Naive thymus-derived CD4-positive, alpha-beta T cell (primary cell): ENCODE results near the gene TUSC7. TPM values are rescaled to one million over a fixed set of nuclear protein-coding genes. Genes with fewer than 3 reads are reported as not detected.

Experiments used
- ATAC-seq: fragments of 150-1000 bp; cut with Tn5 transposase; 2 replicates; pipeline ENCODE4 v1.10.0; 2021; ENCODE audit warnings: mild to moderate bottlenecking, moderate library complexity
- CTCF ChIA-PET: fragments of 350-600 bp; sonication (Branson Sonifier 250); formaldehyde crosslinking; loops from one replicate; lab custom pipeline; 2021; ENCODE audit warnings: antibody characterized with exemption; lab: Charles Lee
- POLR2A ChIA-PET: fragments of 350-600 bp; sonication (Branson Sonifier 250); formaldehyde crosslinking; loops from one replicate; lab custom pipeline; 2021; ENCODE audit warnings: antibody characterized with exemption, inconsistent platforms; lab: Charles Lee
- DNase-seq, 9 donors: peaks; one replicate each; pipeline versions ENCODE4 v3.0.0 to v3.0.0-alpha.2; 2020 to 2022; ENCODE audit warnings: mixed read lengths in 1 of 9
- H3K27ac ChIP-seq: one replicate; pipeline ENCODE4 v1.7.0; 2013; ENCODE audit warnings: mild to moderate bottlenecking, low read depth, low read length, moderate library complexity
- H3K27me3 ChIP-seq, 2 donors: one replicate each; pipeline ENCODE4 v1.7.0; 2013; ENCODE audit warnings: low read length in 2 of 2, mild to moderate bottlenecking in 2 of 2, moderate library complexity in 2 of 2; ENCODE audit not compliant: control insufficient read depth in 2 of 2, insufficient read depth in 2 of 2
- H3K36me3 ChIP-seq, 3 experiments: 1 replicate in 2 of 3; 2 replicates in 1 of 3; pipeline ENCODE4 v1.7.0; 2013; ENCODE audit warnings: low read length in 3 of 3, mild to moderate bottlenecking in 3 of 3, moderate library complexity in 1 of 3; ENCODE audit not compliant: insufficient read depth in 3 of 3, control insufficient read depth in 2 of 3
- H3K4me1 ChIP-seq, 2 donors: one replicate each; pipeline ENCODE4 v1.7.0; 2013; ENCODE audit warnings: low read length in 2 of 2, mild to moderate bottlenecking in 2 of 2, moderate library complexity in 1 of 2; ENCODE audit not compliant: control insufficient read depth in 2 of 2, insufficient read depth in 2 of 2
- H3K4me3 ChIP-seq: 2 replicates; pipeline ENCODE4 v1.7.0; 2013; ENCODE audit warnings: mild to moderate bottlenecking, low read length
- H3K9me3 ChIP-seq, 3 experiments: 1 replicate in 2 of 3; 2 replicates in 1 of 3; pipeline ENCODE4 v1.7.0; 2013; ENCODE audit warnings: low read length in 3 of 3; ENCODE audit not compliant: control insufficient read depth in 2 of 3
- H3K27ac Mint-ChIP-seq, 9 donors: one replicate each; pipeline ENCODE4 v1.8.0; 2020 to 2022; ENCODE audit warnings: mixed read lengths in 9 of 9, mild to moderate bottlenecking in 8 of 9, moderate library complexity in 5 of 9, inconsistent platforms in 2 of 9
- H3K27me3 Mint-ChIP-seq, 5 donors: one replicate each; pipeline ENCODE4 v1.8.0; 2021 to 2022; ENCODE audit warnings: mixed read lengths in 5 of 5, mild to moderate bottlenecking in 1 of 5
- H3K36me3 Mint-ChIP-seq, 5 donors: one replicate each; pipeline ENCODE4 v1.8.0; 2020 to 2022; ENCODE audit warnings: mixed read lengths in 5 of 5, mild to moderate bottlenecking in 3 of 5, inconsistent platforms in 1 of 5
- H3K4me1 Mint-ChIP-seq, 7 donors: one replicate each; pipeline ENCODE4 v1.8.0; 2020 to 2022; ENCODE audit warnings: mixed read lengths in 7 of 7, mild to moderate bottlenecking in 3 of 7, inconsistent platforms in 1 of 7
- H3K4me3 Mint-ChIP-seq, 10 donors: one replicate each; pipeline ENCODE4 v1.8.0; 2020 to 2022; ENCODE audit warnings: mild to moderate bottlenecking in 10 of 10, mixed read lengths in 10 of 10, moderate library complexity in 6 of 10, inconsistent platforms in 2 of 10
- H3K9me3 Mint-ChIP-seq, 11 donors: one replicate each; pipeline ENCODE4 v1.8.0; 2020 to 2022; ENCODE audit warnings: mixed read lengths in 11 of 11, mild to moderate bottlenecking in 4 of 11, inconsistent platforms in 1 of 11, moderate library complexity in 1 of 11
- intact Hi-C, 2 donors: fragments of 100-400 bp; cut with micrococcal nuclease; formaldehyde crosslinking; loops; one replicate each; pipeline ENCODE4 v1.15.1; 2023
- polyA plus RNA-seq, 2 donors: library from polyadenylated mRNA; unstranded; fragments of 300-500 nt; fragmentation: Illumina TruSeq; gene quantifications; one replicate each; pipeline ENCODE4 v1.2.3, GENCODE V29; 2021
- total RNA-seq, 6 experiments: library from RNA in 5 of 6; stranded (reverse) in 5 of 6; gene quantifications; 1 replicate in 5 of 6; 2 replicates in 1 of 6; pipeline ENCODE4 v1.2.3 and lab custom pipeline; 2021 to 2026

The TUSC7 gene
- total and polyA plus RNA-seq, 7 experiments from 2014 or later = not detected

DNA sequence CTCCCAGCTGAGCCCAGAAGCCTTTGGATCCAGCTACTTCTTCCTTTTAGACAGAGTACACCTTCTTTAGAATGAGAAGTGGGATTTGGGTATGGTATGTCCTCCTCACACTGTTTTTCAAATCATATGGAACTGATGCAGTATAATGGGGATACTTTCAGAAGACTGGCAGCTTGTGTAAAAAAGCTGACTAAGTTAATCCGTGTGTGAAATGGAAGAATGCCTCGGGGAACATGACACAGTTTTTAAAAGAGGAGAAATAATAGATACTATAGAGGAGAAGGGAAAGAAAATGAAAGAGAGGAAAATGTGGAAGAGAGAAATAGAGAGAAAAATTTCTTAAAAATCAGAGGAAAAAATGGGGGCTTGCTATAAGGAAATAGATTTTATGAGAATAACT, 47.7 kb downstream of the TUSC7 start:
- no peaks in the 10 kb centered on the region for H3K4me1 Mint-ChIP-seq
- H3K36me3 Mint-ChIP-seq = no peaks in the 10 kb centered on the region
- no peaks in the 10 kb centered on the region for H3K27me3 Mint-ChIP-seq
- intact Hi-C loops = no loop called here
- Histone ChIP-seq H3K27me3 (no peaks in the 10 kb centered on the region), H3K36me3 (no peaks in the 10 kb centered on the region), H3K9me3 (no peaks in the 10 kb centered on the region), H3K4me1 (no peaks in the 10 kb centered on the region), H3K4me3 (no peak overlapping the region), H3K27ac (no peak overlapping the region)
- H3K4me3 Mint-ChIP-seq = no peak overlapping the region
- POLR2A ChIA-PET = no interaction called here
- DNase-seq (no peak), ATAC-seq (no peak)
- CTCF ChIA-PET = no interaction called here
- H3K27ac Mint-ChIP-seq = no peak overlapping the region
- H3K9me3 Mint-ChIP-seq = peaks cover 0 to 3% (median 0%) of the 10 kb centered on the region in 11 donors

DNA sequence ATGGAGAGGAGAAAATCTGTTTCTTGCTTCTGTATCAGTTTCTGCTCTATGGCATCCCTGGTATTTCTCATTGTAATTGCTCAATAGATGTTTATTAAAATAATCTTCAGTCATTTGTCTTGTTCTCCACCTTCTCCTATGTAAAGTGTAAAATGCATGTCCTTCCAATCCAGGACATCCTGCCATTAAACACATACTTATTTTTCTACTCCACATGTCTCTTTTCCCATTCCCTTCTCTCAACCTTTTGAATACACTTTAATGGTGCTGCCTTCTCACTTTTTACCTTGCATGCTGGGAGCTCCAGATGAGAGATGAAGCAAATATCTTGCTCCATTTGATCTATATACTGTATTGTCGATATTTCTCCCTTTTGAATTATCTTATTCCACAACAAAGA, 49.7 kb downstream of the TUSC7 start:
- no peak overlapping the region for H3K4me3 Mint-ChIP-seq
- no peaks in the 10 kb centered on the region for H3K4me1 ChIP-seq
- H3K9me3 Mint-ChIP-seq = peaks cover 0 to 3% (median 0%) of the 10 kb centered on the region in 11 donors
- H3K27me3 ChIP-seq = no peaks in the 10 kb centered on the region
- H3K36me3 Mint-ChIP-seq = no peaks in the 10 kb centered on the region
- H3K27ac Mint-ChIP-seq = no peak overlapping the region
- H3K36me3 ChIP-seq = no peaks in the 10 kb centered on the region
- no peaks in the 10 kb centered on the region for H3K9me3 ChIP-seq
- DNase-seq (no peak), ATAC-seq (no peak)
- no peak overlapping the region for H3K4me3 ChIP-seq
- no peaks in the 10 kb centered on the region for H3K4me1 Mint-ChIP-seq
- intact Hi-C loops = no loop called here
- ChIA-PET POLR2A (no interaction called here), CTCF (no interaction called here)
- no peaks in the 10 kb centered on the region for H3K27me3 Mint-ChIP-seq
- H3K27ac ChIP-seq = no peak overlapping the region
